GM23248 (cell line): ENCODE measurements around the gene PRRX1. TPM values are rescaled to one million over a fixed set of nuclear protein-coding genes. Genes with fewer than 3 reads are reported as not detected.
A peak's percentile ranks its signal among the peaks of the same experiment; 100 is the strongest.

Source experiments
- DNase-seq: peaks from one replicate; pipeline ENCODE4 v3.0.0-alpha.2; 2015
- H2AFZ ChIP-seq: fragments of 200-600 bp; sonication (generic); 2 replicates; pipeline ENCODE4 v1.6.1; 2016; ENCODE audit warnings: antibody characterized with exemption
- H3F3A ChIP-seq: fragments of 200-600 bp; sonication (generic); 2 replicates; pipeline ENCODE4 v1.6.1; 2016; ENCODE audit warnings: mild to moderate bottlenecking, antibody characterized with exemption, mixed run types; ENCODE audit not compliant: insufficient read depth
- H3K27ac ChIP-seq: fragments of 200-600 bp; sonication (generic); 2 replicates; pipeline ENCODE4 v1.5.1; 2016; ENCODE audit warnings: mild to moderate bottlenecking
- H3K27me3 ChIP-seq: fragments of 200-600 bp; sonication (generic); replicated peaks from 2 replicates; pipeline ENCODE4 v1.6.1; 2016; ENCODE audit warnings: mild to moderate bottlenecking; ENCODE audit not compliant: insufficient read depth
- H3K36me3 ChIP-seq: fragments of 200-600 bp; sonication (generic); 2 replicates; pipeline ENCODE4 v1.6.1; 2016; ENCODE audit warnings: low read depth, mild to moderate bottlenecking
- H3K4me1 ChIP-seq: fragments of 200-600 bp; sonication (generic); 2 replicates; pipeline ENCODE4 v1.6.1; 2016; ENCODE audit warnings: mild to moderate bottlenecking; ENCODE audit not compliant: insufficient read depth
- H3K4me2 ChIP-seq: fragments of 200-600 bp; sonication (generic); one replicate; pipeline ENCODE4 v1.6.1; 2016; ENCODE audit warnings: mild to moderate bottlenecking; ENCODE audit not compliant: unreplicated experiment
- H3K4me3 ChIP-seq: fragments of 200-600 bp; sonication (generic); 2 replicates; pipeline ENCODE4 v1.5.1; 2016; ENCODE audit warnings: mild to moderate bottlenecking
- H3K79me2 ChIP-seq: fragments of 200-600 bp; sonication (generic); 2 replicates; pipeline ENCODE4 v1.6.1; 2016; ENCODE audit warnings: mild to moderate bottlenecking; ENCODE audit not compliant: insufficient read depth
- H3K9ac ChIP-seq: fragments of 200-600 bp; sonication (generic); 2 replicates; pipeline ENCODE4 v1.6.1; 2016; ENCODE audit warnings: mild to moderate bottlenecking
- H3K9me2 ChIP-seq: fragments of 200-600 bp; sonication (generic); 2 replicates; pipeline ENCODE4 v1.6.1; 2016; ENCODE audit warnings: mixed run types, mild to moderate bottlenecking, moderate library complexity; ENCODE audit not compliant: insufficient read depth
- H3K9me3 ChIP-seq: fragments of 200-600 bp; sonication (generic); one replicate; pipeline ENCODE4 v1.6.1; 2017; ENCODE audit warnings: low read depth
- H4K20me1 ChIP-seq: fragments of 200-600 bp; sonication (generic); 2 replicates; pipeline ENCODE4 v1.6.0; 2016; ENCODE audit not compliant: insufficient read depth
- EZH2 ChIP-seq: fragments of 200-600 bp; sonication (generic); IDR thresholded peaks from 2 replicates; pipeline ENCODE4 v1.6.1; 2018; ENCODE audit warnings: antibody characterized with exemption, mild to moderate bottlenecking; ENCODE audit not compliant: insufficient read depth, poor library complexity, severe bottlenecking
- EZH2phosphoT487 ChIP-seq: fragments of 200-600 bp; sonication (generic); IDR thresholded peaks from 2 replicates; pipeline ENCODE4 v1.6.1; 2018; ENCODE audit warnings: antibody characterized with exemption, moderate library complexity, mild to moderate bottlenecking, low read depth; ENCODE audit not compliant: insufficient read depth
- WGBS, 2 experiments: methylation state at CpG; one replicate each; pipeline ENCODE4 v1.1.6; 2015 to 2017; ENCODE audit warnings: low lambda C conversion rate in 2 of 2, low coverage in 1 of 2; ENCODE audit errors: missing lambda C conversion rate in 2 of 2; 5-methylcytosine and 5-hydroxymethylcytosine counted together
- in situ Hi-C: fragments of 300-500 bp; cut with MboI; formaldehyde crosslinking; loops from 2 replicates; pipeline ENCODE4 v1.15.0; 2020
- polyA plus RNA-seq: library from polyadenylated mRNA; unstranded; fragments of >200 nt; fragmentation: Nextera tagmentation; extraction: Ambion mirVana; gene quantifications from 2 replicates; pipeline ENCODE4 v1.2.1, GENCODE V29; 2016
- total RNA-seq: library from RNA; depleted of rRNA; stranded (reverse); fragments of >200 nt; shearing (Covaris generic); gene quantifications from 2 replicates; pipeline ENCODE4 v1.2.3, GENCODE V29; 2014; rRNA removed

The PRRX1 gene
- total and polyA plus RNA-seq, 2 experiments from 2014 or later = 40.1 to 191 TPM

GRCh38 chr1:170768929-170769328 is 105.0 kb downstream of the PRRX1 start:
- WGBS, 2 experiments = 100% methylated on average over 1 of the region's 1 CpG
- no peak overlapping the region for H3K4me2 ChIP-seq
- in situ Hi-C loops = no loop called here
- H3K27ac ChIP-seq = no peak overlapping the region
- no peak overlapping the region for H2AFZ ChIP-seq
- H3K79me2 ChIP-seq = no peaks in the 10 kb centered on the region
- H3K9ac ChIP-seq = no peak overlapping the region
- no peaks in the 10 kb centered on the region for H3F3A ChIP-seq
- no peak overlapping the region for H3K4me3 ChIP-seq
- no peaks in the 10 kb centered on the region for H3K4me1 ChIP-seq
- TF ChIP-seq EZH2phosphoT487 (no peak), EZH2 (no peak)
- H3K9me2 ChIP-seq = no peaks in the 10 kb centered on the region
- peak; percentile 22 for DNase-seq
- no peaks in the 10 kb centered on the region for H3K36me3 ChIP-seq
- H4K20me1 ChIP-seq = no peaks in the 10 kb centered on the region
- no peaks in the 10 kb centered on the region for H3K9me3 ChIP-seq
- H3K27me3 ChIP-seq = no peaks in the 10 kb centered on the region

GRCh38 chr1:170769691-170770090 is 105.8 kb downstream of the PRRX1 start:
- Histone ChIP-seq H3F3A (no peaks in the 10 kb centered on the region), H3K36me3 (no peaks in the 10 kb centered on the region), H3K4me3 (no peak overlapping the region), H3K9ac (no peak overlapping the region), H3K9me3 (no peaks in the 10 kb centered on the region), H3K79me2 (no peaks in the 10 kb centered on the region), H3K27ac (no peak overlapping the region), H3K4me2 (no peak overlapping the region), H3K4me1 (no peaks in the 10 kb centered on the region), H3K9me2 (no peaks in the 10 kb centered on the region), H2AFZ (no peak overlapping the region), H3K27me3 (no peaks in the 10 kb centered on the region), H4K20me1 (no peaks in the 10 kb centered on the region)
- in situ Hi-C loops = no loop called here
- TF ChIP-seq EZH2 (no peak), EZH2phosphoT487 (no peak)
- 97 to 100% methylated on average over 1 of the region's 1 CpG for WGBS, 2 experiments
- DNase-seq = no peak

- no peaks in the 10 kb centered on the region for H3K36me3 ChIP-seq
These were observed 106.3 kb downstream of the PRRX1 start for GRCh38 chr1:170770254-170770653.

DNA sequence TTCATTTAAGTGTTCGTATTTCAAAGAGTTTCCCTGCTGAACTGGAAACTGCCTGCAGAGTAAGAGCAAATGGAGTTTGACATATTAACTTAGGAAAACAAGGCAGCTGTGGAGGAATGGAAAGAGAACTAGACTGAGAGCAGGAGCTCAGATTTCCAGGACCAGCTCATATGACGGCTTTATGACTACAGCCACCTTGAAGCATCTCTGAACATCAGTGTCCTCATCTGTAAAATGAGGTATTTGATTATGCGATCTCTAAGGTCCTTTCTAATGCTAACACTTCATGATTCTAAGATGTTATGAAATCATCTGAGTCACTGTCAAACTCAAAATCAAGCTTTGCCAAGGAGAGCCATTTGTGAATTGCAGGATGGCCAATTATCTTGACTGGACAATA is 112.3 kb downstream of the PRRX1 start:
- TF ChIP-seq EZH2phosphoT487 (no peak), EZH2 (no peak)
- no peaks in the 10 kb centered on the region for H4K20me1 ChIP-seq
- no peaks in the 10 kb centered on the region for H3F3A ChIP-seq
- H3K79me2 ChIP-seq = no peaks in the 10 kb centered on the region
- H2AFZ ChIP-seq = no peak overlapping the region
- no peaks in the 10 kb centered on the region for H3K9me3 ChIP-seq
- no peaks in the 10 kb centered on the region for H3K9me2 ChIP-seq
- no peak overlapping the region for H3K4me2 ChIP-seq
- H3K4me1 ChIP-seq = peaks cover 4% of the 10 kb centered on the region; the same call in 1 of the 2 replicates
- no peaks in the 10 kb centered on the region for H3K27me3 ChIP-seq
- no peaks in the 10 kb centered on the region for H3K36me3 ChIP-seq
- H3K27ac ChIP-seq = no peak overlapping the region
- H3K4me3 ChIP-seq = no peak overlapping the region
- H3K9ac ChIP-seq = no peak overlapping the region
- peak; percentile 65 for DNase-seq
- in situ Hi-C loops = no loop called here
- 19 to 20% methylated on average over 3 of the region's 3 CpGs for WGBS, 2 experiments

More at GRCh38 chr1:170770254-170770653, 106.3 kb downstream of the PRRX1 start:
- no peak overlapping the region for H3K27ac ChIP-seq
- no peak overlapping the region for H3K9ac ChIP-seq
- no peak overlapping the region for H3K4me3 ChIP-seq
- no peaks in the 10 kb centered on the region for H3K9me3 ChIP-seq
- no peaks in the 10 kb centered on the region for H3K27me3 ChIP-seq
- no peaks in the 10 kb centered on the region for H3K79me2 ChIP-seq
- no peak for DNase-seq
- no peaks in the 10 kb centered on the region for H4K20me1 ChIP-seq
- in situ Hi-C loops = no loop called here
- no peak overlapping the region for H2AFZ ChIP-seq
- H3K9me2 ChIP-seq = no peaks in the 10 kb centered on the region
- no peak for TF ChIP-seq EZH2phosphoT487
- no peak for TF ChIP-seq EZH2
- no peaks in the 10 kb centered on the region for H3K4me1 ChIP-seq
- H3F3A ChIP-seq = no peaks in the 10 kb centered on the region
- H3K4me2 ChIP-seq = no peak overlapping the region

GRCh38 chr1:170776777-170777176 is 112.8 kb downstream of the PRRX1 start:
- in situ Hi-C loops = no loop called here
- TF ChIP-seq EZH2 = no peak
- no peak for TF ChIP-seq EZH2phosphoT487

More at GRCh38 chr1:170776777-170777176, 112.8 kb downstream of the PRRX1 start:
- H3K9me3 ChIP-seq = no peaks in the 10 kb centered on the region
- no peaks in the 10 kb centered on the region for H3K79me2 ChIP-seq
- H3K4me3 ChIP-seq = no peak overlapping the region
- no peak for DNase-seq
- H3K27me3 ChIP-seq = no peaks in the 10 kb centered on the region
- H3K36me3 ChIP-seq = no peaks in the 10 kb centered on the region
- no peak overlapping the region for H2AFZ ChIP-seq
- no peak overlapping the region for H3K27ac ChIP-seq
- H3F3A ChIP-seq = no peaks in the 10 kb centered on the region
- H3K9me2 ChIP-seq = no peaks in the 10 kb centered on the region
- no peak overlapping the region for H3K4me2 ChIP-seq
- no peak overlapping the region for H3K9ac ChIP-seq
- H4K20me1 ChIP-seq = no peaks in the 10 kb centered on the region
- 14 to 25% methylated on average over 3 of the region's 3 CpGs for WGBS, 2 experiments
- peaks cover 4% of the 10 kb centered on the region; the same call in 1 of the 2 replicates for H3K4me1 ChIP-seq

Other genes starting within 250 kb of the PRRX1 start
- 16.4 and 27.7 TPM in 2 replicates for gene GORAB, start 132.0 kb upstream of the PRRX1 start, total RNA-seq
- 14.7 and 16.6 TPM in 2 replicates for gene GORAB, start 132.0 kb upstream of the PRRX1 start, polyA plus RNA-seq